A549 treated with CORT108297 at 1 μM for 4 hours (cell line): ENCODE data around the gene KICS2. TPM values are rescaled to one million over a fixed set of nuclear protein-coding genes. Genes with fewer than 3 reads are reported as not detected.

Experiments
- total RNA-seq: library from RNA; stranded (reverse); fragments of 200-300 nt; extraction: Qiagen RNA extraction; gene quantifications from 5 replicates; pipeline ENCODE4 v1.2.3, GENCODE V29; 2022

The KICS2 gene
- 6.8 to 8.2 TPM (median 7.8 TPM) in 5 replicates for total RNA-seq

DNA sequence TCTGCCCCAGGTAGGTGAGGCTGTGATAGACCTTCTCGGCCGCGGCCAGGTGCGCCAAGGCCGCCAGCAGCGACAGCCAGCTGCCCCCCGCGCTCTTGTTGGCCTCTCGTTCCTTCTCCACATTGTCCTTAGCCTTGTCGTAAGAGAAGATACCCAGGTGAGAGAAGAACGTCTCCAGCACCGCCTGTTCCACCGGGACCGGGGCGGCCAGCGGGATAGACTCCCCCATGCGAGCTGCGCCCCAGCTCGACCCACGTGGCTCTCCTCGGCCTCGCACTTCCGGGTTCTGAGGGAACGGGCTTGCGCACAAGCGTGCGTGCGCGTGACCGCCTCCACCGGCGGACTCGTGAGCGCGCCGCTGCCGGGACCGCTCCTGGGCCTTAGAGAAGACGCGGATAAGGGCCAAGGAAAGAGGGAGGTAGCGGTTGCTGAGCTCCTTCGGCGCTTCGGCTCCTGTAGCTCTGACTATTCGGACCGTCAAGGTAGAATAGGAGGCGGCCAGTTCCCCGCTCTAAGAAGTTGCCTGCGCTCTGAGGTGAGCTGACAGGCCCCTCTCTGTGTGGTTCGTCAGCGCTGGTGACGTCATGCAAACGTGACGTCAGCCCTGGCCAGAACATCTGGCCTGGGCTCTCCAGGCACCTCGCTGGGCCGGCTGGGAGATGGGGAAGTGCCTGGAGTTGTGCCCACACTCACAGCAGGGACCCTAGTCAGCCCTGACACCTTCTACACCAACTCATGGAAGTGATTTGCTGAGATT lies at the start of gene KICS2:
Gene KICS2, minus strand, starts transcription at position 288 of the 757 bp plus-strand sequence. Its CDS starts 59 bp downstream, at position 229.

Other genes with a start within 250 kb of the KICS2 start
- gene C12orf56, start 168.5 kb upstream of the KICS2 start, total RNA-seq = 0.03 to 0.15 TPM (median 0.04 TPM) in 4 of 5 replicates, not detected in the other
- gene XPOT, start 182.1 kb upstream of the KICS2 start, total RNA-seq = 48.0 to 54.5 TPM (median 50.5 TPM) in 5 replicates
- gene TBK1, start 229.8 kb upstream of the KICS2 start, total RNA-seq = 22.3 to 29.5 TPM (median 24.0 TPM) in 5 replicates